ENCODE results near the gene SHOC1.
"Not testable (repeated sequence)": the region's sequence is repeated elsewhere in the genome, so short reads cannot be mapped to it uniquely, and the experiment has no call there.

SHOC1 gene

DNA sequence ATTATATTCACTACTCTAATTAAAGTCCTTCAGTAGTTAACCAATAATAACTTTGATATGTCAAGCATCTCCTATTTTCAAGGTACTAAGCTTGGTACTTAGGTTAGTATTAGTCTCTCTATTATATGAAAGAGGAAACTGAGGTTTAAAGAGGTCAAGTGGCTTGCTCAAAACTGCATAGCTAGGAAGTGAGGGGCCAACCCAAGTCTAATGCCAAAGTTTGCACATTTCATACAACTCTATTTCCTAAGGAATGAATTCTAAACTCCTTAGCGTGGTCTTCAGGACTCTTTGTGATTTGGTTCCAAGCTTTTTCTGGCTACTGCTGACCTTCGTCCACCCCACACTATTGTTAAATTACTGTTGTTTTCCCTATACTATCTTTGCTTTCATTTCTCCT lies 9.9 kb upstream of the SHOC1 start:
- no peak for DNase-seq

DNA sequence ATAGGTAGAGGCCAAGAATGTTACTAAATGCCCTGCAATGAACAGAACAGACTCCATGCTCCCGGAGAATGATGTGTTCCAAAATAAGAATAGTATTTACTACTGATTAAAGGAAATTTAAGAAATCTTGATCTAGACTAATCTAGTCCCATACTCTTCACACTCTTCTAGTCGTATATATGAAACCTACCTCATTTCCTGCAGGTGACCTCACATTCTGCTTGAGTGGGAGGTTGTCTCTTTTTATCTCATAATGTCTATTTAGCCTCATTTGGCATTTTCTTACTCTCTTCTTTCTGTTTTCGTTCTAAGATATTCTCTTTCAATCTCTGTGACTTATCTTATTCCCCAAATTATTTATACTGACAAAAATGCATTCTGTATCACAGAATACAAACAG lies 9.2 kb upstream of the SHOC1 start:
- no peak for DNase-seq

DNA sequence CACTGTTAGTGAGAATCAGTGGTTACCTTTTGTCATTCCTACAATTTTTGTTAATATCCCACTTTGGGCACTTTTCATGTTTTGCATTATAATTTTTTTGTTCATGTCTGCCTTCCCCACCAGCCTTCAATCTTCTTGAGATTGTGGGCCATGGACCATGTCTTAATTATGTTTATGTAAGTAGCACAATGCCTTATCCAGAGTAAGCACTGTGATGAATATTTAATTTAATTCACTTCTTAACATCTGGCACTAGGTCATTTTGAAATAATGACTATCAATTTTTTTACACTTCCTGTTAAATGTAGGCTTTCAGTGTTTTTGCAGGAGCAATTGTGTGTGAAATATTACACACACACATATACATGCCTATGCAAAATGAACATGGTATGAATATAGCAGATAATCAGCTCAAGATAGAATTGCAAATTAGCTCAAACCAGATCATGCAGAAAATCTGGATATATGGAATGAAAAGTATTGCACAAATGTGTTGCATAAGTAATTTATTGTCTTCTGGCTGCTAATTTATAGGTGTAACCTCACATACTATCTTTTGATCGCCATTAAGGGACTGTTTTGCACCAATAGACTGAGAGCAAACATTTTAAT lies 5.3 kb upstream of the SHOC1 start:
- no peak for DNase-seq

DNA sequence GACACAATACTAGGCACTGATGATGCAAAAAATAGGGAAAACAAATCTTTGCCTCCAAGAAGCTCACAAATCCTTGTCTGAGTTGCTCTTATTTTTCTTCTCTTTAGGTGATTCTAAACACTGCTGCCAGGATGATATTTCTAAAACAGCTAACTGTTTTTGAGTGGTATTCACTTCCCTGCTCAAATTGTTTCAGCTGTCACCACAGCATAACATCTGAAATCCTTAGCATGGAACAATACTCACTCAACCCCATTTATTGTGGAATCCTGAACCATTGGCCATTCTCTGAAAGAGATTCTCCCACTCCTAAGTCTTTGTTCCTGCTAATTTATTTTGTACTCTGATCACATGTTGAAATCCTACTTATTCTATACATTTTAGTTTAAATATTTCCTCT lies 4.8 kb upstream of the SHOC1 start:
- no peak for DNase-seq

DNA sequence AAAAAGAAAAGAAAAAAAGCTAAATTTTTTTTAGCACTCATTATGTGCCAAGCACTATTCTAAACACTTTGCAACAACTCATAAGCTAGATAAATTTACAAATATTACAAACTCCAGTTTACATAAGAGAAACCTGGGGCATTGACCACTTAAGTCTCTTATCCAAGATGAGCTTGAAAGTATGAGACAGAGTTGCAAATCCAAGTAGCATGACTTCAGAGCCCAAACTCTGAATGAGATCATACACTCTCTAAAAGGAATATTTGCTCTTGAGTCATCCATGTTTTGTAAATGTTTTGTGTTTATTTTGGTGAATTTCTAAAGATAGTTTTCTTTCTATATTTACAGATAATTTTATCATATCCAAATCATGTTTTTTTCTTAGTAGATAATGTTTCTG lies 4.0 kb upstream of the SHOC1 start:
- peak in 1 of 2 experiments; percentile 13 for DNase-seq

DNA sequence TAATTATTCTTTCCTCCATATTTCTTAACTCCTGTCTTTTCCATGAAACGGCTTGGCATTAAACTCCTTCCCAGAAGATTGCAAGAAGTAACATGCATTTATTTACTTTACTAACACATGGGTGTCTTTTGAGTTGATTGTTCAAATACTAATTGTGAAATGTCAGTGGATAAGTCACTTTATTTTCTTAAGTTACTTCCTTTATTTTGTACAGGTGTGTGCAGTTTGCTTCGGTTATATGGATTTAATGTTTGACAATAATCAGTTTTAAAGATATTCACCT lies 761 bp upstream of the SHOC1 start:
- DNase-seq, result no peak

DNA sequence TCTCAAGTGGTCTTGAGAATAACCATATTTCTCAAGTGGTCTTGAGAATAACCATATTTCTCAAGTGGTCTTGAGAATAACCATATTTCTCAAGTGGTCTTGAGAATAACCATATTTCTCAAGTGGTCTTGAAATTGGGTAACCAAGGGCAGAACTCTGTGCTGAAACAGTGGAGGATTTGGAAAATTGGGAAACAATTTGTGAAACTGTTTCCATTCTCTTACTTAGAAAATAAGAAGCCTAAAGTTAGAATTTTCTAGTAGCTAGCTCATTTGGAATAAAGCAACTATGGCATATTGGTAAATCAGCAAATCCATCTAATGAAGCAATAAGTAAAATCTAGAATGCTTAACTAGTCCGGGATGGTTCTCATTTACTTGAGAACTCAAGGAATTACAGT lies 2.9 kb downstream of the SHOC1 start:
- DNase-seq, result not testable (repeated sequence)

DNA sequence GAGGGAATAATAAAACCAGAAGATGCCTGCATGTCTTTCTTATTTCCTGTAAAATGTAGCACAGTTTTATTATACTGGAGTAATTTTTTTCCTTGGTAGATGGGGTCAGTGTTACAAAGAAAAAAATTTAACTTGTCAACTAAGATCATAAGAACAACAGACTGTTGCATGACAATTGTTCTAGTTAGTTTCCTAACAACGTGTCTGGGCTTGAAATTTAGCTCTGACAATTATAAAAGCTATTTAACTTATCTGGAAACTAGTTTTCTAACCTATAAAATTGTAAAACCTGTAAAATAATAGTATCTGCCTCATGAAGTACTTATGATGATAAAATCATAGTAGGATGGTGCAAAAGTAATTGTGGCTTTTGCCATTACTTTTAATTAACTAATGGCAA lies 4.9 kb downstream of the SHOC1 start:
- no peak for DNase-seq

DNA sequence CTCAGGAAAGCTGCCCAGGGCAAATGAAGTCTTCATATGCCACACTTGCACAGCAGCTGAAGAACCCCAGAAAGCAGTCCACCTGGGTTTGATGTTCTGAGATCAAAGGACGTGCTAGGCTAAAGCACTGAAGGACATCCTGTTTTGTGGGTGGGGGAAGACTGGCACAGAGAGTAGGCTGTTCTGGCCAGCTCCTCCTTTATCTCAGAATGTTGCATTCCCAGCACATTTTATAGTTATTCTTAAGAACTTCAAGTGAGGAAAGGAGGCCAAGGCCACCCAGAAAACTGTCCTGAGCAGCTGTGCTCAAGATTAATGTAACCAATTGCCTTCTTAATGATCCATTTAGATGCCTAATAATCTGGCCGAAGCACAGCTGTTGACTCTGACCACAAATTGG lies 10.9 kb downstream of the SHOC1 start:
- DNase-seq, result no peak

DNA sequence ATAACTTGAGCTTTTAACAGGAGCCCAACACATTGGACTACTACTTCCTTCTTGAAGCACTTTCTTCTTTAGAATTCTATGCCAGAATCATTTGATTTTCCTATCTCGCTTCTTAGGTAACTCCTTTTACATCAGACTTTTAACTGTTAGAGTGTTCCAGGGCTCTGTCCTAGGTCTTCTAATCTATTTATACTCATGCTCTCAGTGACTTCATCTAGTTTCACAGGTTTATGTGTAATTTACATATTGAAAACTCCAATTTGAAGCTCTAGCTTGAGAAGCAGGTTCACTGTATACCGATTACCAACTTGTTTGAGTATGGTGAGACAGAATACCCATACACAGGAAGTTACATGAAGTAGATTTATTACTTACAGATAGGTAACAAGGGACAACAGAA lies 11.3 kb downstream of the SHOC1 start:
- no peak for DNase-seq

DNA sequence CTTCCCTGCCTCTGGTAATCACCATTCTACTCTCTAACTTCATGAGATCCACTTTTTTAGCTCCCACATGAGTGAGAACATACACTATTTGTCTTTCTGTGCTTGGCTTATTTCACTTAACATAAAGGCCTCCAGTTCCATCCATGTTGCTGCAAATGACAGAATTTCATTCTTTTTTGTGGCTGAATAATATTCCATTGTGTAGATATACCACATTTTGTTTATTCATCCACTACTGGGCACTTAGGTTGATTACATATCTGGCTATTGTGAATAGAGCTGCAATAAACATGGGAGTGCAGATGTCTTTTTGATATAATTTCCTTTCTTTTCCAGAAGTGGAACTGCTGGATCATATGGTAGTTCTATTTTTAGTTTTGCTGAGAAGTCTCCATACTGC lies 28.7 kb downstream of the SHOC1 start:
- no peak for DNase-seq

DNA sequence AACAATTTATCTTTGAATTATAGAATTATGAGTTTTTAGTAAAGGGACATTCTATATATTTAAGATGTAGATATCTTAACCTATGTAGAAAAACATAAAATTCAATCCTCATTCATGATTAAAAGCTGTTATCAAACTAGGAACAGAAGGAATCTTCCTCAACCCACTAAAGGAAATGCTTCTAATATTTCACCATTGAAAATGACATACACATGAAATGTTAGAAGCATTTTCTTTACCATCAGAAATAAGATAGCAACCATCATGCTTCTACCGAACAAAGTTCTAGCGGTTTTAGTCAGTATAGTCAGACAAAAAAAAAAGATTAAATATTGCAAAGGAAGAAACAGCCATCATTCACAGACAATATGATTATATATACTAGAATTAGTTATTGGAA lies 32.2 kb downstream of the SHOC1 start:
- DNase-seq, result no peak

DNA sequence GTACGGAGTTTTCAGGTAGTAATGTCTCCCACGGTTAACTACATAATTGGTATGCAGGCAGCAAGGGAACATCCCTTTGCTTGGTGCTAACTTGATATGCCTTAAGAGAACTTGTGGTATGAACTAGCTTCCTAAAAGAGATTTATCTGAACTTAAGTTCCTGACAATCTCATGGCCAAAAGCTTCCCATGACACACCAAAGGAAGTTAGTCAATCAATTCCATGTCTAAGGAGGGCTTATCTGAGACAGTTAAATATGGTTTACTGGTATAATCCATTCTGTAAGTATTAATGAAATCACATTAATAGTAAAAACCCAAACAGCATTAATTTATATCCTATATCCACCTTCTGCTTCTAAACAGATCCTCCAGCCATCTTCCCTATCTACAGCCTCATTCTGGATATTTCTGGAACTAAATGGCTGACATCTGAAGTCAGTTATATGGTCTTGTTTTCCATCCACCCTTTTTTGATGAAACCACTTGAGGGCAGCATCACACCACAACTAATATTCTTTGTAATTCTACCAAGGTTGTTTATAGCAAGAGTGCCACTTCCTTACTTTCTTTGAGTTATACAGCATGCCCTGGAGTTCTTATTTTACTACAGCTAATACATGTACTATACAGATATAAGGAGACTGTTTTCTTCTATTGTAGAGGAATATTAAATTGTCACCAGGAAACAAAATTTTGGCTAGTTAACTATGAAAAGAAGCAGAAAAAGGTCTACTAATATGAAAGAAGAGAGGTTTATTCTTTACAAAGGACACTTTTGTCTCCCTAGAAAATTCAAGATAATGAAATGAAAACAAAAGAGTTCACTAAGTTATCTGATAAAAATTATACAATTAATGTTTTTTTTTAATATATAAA lies 34.7 kb downstream of the SHOC1 start:
- peak; percentile 64 to 95 for DNase-seq

DNA sequence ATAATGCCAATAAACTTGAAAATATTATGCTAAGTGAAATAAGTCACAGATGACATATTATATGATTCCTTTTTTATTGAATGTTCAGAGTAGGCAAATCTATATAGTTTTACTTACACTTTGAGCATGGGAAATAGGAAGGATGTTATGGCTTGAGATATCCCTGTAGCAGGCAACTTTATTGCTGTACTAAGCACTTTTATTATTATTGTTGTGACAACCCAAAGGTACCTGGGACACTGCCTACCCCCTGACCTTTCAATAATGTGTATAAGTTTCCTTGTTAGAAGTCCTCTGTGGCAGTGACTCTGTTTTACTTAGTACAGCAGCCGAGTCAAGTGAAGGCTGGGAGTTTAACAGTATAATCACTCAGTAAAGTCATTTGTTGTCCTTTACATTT lies 39.9 kb downstream of the SHOC1 start:
- no peak for DNase-seq

DNA sequence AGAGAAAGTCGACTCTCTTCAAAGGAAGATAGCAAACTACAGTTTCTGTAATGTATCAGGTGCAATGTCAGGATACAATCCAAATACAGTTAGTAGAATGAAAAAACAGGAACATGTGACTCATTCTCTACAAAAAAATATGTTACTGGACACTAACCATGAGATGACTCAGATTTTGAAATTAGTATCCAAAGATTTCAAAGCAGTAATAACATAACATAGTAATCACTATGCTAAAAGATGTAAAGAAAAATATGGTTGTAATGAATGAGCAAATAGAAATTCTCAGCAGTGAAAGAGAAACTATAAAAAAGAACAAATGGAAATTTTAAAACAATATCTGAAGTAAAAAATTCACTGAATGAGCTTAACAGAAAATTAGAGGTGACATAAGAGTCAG lies 42.3 kb downstream of the SHOC1 start:
- peak in 1 of 2 experiments; percentile 50 for DNase-seq

Measured in SW 1271 (cell line).